Smooth muscle cell of the umbilical artery (primary cell): Measurements from ENCODE around the gene U2AF1. TPM values are rescaled to one million over a fixed set of nuclear protein-coding genes. Genes with fewer than 3 reads are reported as not detected.

ENCODE experiments used
- total RNA-seq: library from RNA; depleted of rRNA; stranded (reverse); fragments of >200 nt; gene quantifications from 2 replicates; pipeline ENCODE4 v1.2.3, GENCODE V29; 2014

U2AF1 gene
- total RNA-seq, result 16.9 and 38.1 TPM in 2 replicates

DNA sequence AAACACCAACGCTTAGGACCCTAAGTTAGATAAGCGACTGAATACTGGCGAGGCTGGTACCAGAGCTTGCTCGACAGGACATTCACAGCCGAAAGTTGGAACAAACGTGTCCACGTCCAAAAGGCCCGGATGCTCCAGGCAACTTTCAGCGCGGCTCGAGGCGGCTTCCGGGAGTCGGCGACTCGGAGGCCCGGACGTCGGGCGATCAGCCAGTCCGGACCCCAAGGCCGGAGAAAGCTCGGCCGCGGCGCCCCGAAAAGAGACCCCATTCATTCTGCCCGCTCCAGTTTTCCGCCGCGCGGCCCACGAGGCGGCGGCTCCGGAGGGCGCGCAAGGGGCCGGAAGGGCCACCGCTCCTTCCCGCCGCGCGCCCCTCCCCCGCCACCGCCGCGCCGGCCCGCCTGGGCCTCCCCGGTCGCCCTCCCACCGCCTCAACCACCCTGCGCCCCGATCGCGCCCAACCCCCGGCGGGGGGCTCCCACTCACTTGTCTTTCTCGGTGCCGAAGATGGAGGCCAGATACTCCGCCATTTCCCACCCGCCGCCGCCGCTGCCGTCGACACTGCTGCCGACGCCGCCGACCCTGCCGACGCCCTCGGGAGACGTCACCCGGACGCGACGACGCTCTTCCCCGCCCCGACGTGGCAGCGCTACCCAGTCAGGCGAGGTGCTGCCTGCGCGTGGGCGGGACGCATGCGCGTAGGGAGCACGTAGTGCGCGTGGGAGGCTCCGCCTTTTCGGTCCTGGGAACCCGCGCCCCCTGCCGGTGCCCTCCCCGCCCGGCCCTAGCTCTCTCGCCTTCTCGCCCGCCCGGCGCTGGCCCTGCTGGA, at the start of gene U2AF1:
Gene U2AF1, minus strand, starts transcription at position 606 of the 829 bp plus-strand sequence. Its CDS starts 76 bp downstream, at position 530.

DNA sequence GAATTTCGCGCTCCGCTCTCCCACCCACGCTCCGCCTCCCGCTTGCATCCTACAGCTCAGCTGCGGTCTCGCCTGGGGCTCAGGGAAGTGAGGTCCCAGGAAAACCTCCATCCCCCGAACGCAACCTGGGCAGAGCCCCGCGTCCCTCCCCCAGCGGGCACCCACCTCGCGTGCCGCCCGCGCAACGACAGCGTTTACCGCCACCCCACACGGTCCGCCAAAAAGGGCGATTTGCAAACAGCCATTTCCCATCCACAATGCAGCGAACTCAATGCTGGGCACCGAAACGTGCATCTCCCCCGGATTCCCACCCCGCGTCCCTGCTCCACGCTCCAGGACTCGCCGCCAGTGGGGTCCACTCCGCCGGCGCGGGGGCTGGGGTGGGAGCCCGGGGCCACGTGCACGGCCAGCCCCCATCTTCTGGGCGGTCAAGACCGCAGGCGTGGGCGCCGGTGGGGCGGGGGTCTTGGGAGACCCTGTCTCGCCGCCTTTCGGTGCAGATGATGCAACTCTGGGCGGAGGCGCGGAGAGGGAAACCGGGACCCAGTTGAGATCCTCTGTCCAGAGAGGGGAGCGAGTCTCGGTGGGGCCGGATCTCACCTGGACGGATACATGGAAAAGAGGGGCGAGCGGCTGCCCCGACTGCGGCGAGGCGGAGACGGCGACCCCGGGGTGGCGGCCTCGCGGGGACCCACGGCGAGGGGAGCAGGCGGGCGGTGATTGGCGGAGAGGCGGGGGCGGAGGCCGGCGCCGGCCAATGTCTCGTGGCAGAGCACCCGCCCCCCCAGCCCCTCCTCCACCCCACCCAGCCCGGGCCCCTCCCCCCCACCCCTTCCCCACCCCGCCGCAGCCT, 32.0 kb downstream of the U2AF1 start, which contains the start of gene CBS:
Gene CBS, minus strand, starts transcription at position 666 of the 853 bp plus-strand sequence. CDS start 3,642 bp downstream, outside the sequence.

Other genes with a start within 250 kb of the U2AF1 start
- 9.2 and 21.8 TPM in 2 replicates for gene WDR4, start 228.0 kb downstream of the U2AF1 start, total RNA-seq
- gene NDUFV3, start 214.3 kb downstream of the U2AF1 start, total RNA-seq, result 42.5 and 50.6 TPM in 2 replicates
- not detected in 2 replicates for gene ERVH48-1, start 181.9 kb downstream of the U2AF1 start, total RNA-seq
- 13.1 and 40.2 TPM in 2 replicates for gene PKNOX1, start 133.0 kb downstream of the U2AF1 start, total RNA-seq
- gene CBS, start 31.7 kb downstream of the U2AF1 start, total RNA-seq, result 13.4 and 85.5 TPM in 2 replicates
- gene CRYAA, start 61.4 kb upstream of the U2AF1 start, total RNA-seq, result not detected in 2 replicates